Measurements from ENCODE around the gene ABCG1. TPM values are rescaled to one million over a fixed set of nuclear protein-coding genes. Genes with fewer than 3 reads are reported as not detected.
"Not testable (repeated sequence)": the region's sequence is repeated elsewhere in the genome, so short reads cannot be mapped to it uniquely, and the experiment has no call there.

The ABCG1 gene
- polyA plus RNA-seq, 4 donors = 6.0 to 10.2 (median 9.7) TPM

DNA sequence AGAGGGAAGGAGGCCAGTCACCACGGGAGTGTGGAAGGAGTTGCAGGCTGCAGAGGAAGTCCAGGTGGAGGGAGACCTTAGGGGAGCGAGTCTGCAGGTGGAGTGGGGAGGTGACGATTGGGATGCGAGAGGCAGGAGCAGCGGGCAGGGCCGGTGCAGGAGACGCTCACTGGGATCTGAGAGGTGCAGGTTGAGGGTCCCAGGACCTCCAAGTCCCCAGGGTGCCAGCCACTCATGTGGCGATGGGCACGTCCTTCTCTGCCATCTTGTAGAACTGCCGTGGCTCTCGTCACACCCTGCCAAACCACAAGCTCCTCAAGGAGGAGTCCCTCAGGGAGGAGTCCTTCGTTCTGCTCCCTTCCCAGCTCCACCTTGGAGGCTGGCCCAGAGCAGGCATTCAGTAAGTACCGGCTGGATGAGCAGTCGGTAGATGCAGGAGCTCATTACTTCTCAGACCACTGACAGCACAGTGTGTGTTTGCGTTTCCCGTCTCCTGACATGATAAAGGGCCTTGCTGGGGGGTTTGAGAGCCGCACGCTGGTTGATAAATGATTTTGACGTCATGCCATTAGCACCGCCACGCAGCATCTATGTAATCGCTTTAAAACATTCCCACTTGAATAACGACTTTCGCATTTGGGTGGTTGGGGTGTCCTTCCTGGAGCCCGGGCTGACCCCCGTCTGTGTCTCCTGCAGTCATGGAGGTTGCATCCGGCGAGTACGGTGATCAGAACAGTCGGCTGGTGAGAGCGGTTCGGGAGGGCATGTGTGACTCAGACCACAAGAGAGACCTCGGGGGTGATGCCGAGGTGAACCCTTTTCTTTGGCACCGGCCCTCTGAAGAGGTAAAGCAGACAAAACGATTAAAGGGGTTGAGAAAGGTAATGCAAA, 68.5 kb downstream of the ABCG1 start:
- no peak for DNase-seq (ENCODE audit: low read depth in 4 of 4, low spot score in 3 of 4)

DNA sequence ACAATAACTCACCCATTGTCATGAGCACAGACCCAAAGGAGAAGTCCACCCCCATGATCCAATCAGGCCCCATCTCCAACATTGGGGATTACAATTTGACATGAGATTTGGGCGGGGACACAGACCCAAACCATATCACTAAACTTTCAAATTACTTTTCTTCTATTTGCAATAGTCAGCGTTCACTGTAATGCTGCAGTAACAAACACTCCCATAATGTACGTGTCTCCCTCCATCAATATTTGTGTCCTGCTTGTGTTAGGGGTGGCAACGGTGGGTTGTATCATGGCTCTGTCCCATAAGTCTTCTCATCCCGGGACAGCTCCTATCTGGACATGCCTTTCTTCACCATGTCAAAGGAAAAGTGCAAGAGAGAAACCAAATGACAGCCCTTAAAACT, 70.0 kb downstream of the ABCG1 start:
- no peak for DNase-seq (ENCODE audit: low read depth in 4 of 4, low spot score in 3 of 4)

DNA sequence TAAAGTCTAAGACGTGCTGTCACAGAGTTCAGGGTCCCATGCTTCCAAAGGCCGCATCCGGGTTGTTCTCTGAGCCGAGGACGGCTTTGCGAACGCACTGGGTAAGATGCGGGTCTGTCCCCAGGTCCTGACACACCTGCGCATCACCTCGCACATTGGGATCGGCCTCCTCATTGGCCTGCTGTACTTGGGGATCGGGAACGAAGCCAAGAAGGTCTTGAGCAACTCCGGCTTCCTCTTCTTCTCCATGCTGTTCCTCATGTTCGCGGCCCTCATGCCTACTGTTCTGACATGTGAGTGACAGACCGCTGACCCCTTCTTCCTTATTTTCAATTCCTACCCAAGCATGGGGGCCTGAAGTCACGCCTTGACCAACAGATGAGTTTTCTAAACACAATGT, 71.0 kb downstream of the ABCG1 start:
- DNase-seq (ENCODE audit: low read depth in 4 of 4, low spot score in 3 of 4) = no peak

- no peak for DNase-seq (ENCODE audit: low read depth in 4 of 4, low spot score in 3 of 4)
These were observed 71.6 kb downstream of the ABCG1 start for GRCh38 chr21:42290505-42290904.

- DNase-seq (ENCODE audit: low read depth in 4 of 4, low spot score in 3 of 4) = no peak
These were observed 72.2 kb downstream of the ABCG1 start for GRCh38 chr21:42291003-42291750.

GRCh38 chr21:42291751-42292562, 73.0 kb downstream of the ABCG1 start:
- DNase-seq (ENCODE audit: low read depth in 4 of 4, low spot score in 3 of 4) = no peak

- DNase-seq (ENCODE audit: low read depth in 4 of 4, low spot score in 3 of 4) = not testable (repeated sequence)
These were observed 73.7 kb downstream of the ABCG1 start for GRCh38 chr21:42292563-42293142.

DNA sequence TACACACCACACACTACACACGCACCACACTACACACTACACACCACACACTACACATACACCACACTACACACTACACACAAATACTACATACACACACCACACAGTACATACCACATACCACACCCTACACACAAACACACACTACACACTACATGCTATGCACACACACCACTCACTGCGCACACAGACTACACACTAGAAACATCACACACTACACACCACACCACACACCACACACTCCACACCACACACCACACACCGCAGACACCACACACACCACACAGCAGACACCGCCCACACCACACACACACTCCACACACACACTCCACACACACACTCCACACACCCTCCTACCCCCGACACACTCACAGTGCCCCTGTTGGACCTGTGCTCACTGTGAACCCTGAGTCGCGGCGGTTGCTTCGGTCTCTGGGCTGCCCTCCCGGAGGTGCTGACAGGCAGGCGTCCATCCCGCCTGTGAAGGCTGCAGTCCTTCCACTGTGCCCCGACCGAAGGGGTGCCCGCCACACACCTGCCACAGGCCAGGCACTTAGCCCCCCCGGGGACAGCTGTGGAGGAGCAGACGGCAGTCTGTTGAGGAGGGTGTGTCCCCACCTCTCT, 74.8 kb downstream of the ABCG1 start:
- no peak for DNase-seq (ENCODE audit: low read depth in 4 of 4, low spot score in 3 of 4)

GRCh38 chr21:42294273-42294880, 75.4 kb downstream of the ABCG1 start:
- no peak for DNase-seq (ENCODE audit: low read depth in 4 of 4, low spot score in 3 of 4)

GRCh38 chr21:42295845-42296244, 76.9 kb downstream of the ABCG1 start:
- no peak for DNase-seq (ENCODE audit: low read depth in 4 of 4, low spot score in 3 of 4)

DNA sequence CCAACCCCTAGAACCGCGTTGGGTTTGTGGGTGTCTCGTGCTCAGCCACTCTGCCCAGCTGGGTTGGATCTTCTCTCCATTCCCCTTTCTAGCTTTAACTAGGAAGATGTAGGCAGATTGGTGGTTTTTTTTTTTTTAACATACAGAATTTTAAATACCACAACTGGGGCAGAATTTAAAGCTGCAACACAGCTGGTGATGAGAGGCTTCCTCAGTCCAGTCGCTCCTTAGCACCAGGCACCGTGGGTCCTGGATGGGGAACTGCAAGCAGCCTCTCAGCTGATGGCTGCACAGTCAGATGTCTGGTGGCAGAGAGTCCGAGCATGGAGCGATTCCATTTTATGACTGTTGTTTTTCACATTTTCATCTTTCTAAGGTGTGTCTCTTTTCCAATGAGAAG, 77.6 kb downstream of the ABCG1 start:
- no peak for DNase-seq (ENCODE audit: low read depth in 4 of 4, low spot score in 3 of 4)

GRCh38 chr21:42297377-42297776, 78.4 kb downstream of the ABCG1 start:
- no peak for DNase-seq (ENCODE audit: low read depth in 4 of 4, low spot score in 3 of 4)

DNA sequence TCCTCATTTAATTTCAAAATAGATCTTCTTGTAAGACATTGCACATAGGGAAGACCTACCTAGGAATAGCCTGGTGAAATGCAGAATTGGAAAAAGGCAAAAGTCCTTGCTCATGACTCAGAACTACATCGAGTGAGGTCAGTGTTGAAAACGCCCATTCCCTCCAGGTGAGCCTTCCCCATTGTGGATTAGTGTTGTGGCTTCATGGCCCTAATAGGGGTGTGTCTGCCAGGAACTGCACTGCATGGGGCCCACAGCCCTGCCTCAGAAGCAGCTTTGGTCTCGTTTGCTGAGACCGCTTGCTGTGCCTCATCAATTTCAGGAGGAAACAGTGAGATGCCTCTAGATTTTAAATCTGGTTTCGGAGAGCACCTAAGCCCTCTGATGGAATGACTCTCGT, 79.3 kb downstream of the ABCG1 start:
- no peak for DNase-seq (ENCODE audit: low read depth in 4 of 4, low spot score in 3 of 4)

DNA sequence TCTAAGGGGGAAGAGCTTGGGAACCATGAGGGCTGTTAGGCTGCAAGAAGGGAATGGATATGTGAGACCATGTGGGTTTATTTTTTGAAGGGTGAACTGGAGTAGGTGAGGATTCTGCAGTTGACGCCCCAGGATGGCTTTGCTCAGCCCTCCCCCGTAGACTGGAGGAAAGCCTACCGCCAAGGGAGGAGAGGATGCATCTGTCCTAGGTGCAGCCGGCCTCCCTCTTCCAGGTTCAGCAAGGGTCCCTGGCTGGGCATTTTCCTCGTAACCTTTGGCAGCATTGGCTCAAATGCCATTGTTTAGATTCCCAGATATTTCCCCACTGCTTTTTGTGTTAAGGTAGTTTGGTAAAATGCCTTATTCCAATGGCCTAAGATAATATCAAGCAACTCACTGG, 79.7 kb downstream of the ABCG1 start:
- DNase-seq (ENCODE audit: low read depth in 4 of 4, low spot score in 3 of 4) = no peak

DNA sequence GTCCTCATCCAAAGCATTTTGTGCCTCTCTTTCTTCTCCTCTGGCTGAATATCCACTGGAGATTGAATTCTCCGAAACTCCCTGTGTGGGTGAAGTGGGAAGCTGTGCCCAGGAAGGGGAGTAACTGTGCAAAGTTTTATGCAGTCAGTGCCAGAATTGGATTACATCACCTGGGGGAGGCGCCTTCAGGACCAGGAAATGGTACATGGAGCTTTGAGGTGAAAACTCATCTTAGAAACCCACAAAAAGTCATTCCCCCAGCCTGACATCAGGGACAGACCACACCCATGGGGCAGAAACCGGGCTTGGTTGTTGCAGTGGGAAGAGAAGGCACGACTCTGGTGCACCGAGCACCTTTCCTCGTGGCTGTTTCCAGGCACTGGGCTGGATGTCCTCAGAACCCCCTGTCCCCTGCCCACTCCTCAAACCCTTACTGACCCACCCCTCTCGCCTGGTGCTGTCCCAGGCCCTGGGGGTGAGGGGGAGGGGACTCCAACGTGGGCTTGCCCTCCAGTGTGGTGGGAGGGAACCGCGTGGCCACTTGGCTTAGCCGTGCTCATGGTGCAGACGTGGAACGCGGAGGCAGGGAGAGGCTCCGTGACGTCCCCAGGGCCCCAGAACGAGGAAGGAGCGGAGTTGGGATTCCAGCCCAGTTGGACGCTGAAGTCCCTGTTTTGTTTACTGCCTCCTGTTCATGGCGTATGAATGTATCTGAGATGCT, 80.5 kb downstream of the ABCG1 start:
- no peak for DNase-seq (ENCODE audit: low read depth in 4 of 4, low spot score in 3 of 4)

DNA sequence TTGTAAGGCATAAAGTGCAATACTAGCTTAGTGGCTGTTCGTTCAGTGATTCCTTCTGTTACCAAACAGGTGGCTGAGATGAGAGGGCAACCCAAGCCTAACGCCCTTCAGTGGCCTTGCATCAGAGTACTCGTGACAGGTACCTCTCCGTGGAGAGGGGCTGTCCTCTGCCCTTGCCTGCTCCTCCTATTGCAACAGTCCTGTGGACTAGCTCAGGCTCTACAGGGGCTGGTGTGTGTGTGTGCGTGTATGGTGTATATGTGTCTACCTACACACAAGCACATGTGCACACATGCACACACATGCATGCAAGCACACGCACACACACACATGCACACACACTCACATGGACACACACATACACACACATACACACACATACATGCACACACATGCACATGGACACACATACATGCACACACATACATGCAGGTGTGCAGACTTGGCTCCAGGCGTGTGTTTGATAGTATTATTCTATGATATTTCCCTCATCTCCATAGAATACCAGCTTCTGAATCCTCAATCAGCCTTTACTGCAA, 81.2 kb downstream of the ABCG1 start:
- no peak for DNase-seq (ENCODE audit: low read depth in 4 of 4, low spot score in 3 of 4)

DNA sequence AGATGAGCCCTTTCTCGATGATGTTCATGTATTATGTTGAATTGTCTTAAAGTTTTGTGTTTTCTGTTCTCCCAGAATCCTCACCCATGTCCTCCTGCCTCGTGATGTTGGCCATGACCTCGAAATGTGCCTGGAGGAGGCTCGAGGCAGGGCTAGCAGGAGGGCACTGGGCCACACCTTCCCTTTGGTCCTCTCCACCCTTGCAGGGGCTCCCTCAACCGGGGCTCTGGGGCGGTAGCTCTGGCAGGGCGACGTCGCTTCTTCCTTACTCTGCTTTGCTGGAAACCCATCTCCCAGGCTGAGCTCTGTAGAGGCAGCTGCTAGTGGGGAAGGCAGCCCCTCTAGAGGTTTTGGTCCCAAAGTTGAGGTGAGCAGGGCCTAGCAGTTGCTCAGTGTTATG, 82.0 kb downstream of the ABCG1 start:
- DNase-seq (ENCODE audit: low read depth in 4 of 4, low spot score in 3 of 4) = no peak

- DNase-seq (ENCODE audit: low read depth in 4 of 4, low spot score in 3 of 4) = no peak
These were observed 82.6 kb downstream of the ABCG1 start for GRCh38 chr21:42301371-42302075.

Measured in left renal pelvis (tissue), 4 donors.